Hematopoietic multipotent progenitor cell treated with erythropoietin and hydrocortisone succinate and interleukin-3 and kit ligand, for 17 days (in vitro differentiated cells): ENCODE data around the gene DCDC2.
"Not testable (repeated sequence)": the region's sequence is repeated elsewhere in the genome, so short reads cannot be mapped to it uniquely, and the experiment has no call there.

Source experiments
- DNase-seq: peaks from one replicate; pipeline ENCODE4 v3.0.0-alpha.2; 2015; ENCODE audit warnings: low spot score

DCDC2 gene

GRCh38 chr6:24257282-24257681 lies 100.6 kb downstream of the DCDC2 start:
- DNase-seq: no peak

- no peak for DNase-seq
Observed at GRCh38 chr6:24255676-24256075, 102.2 kb downstream of the DCDC2 start.

GRCh38 chr6:24253360-24253759 lies 104.5 kb downstream of the DCDC2 start:
- DNase-seq: no peak

GRCh38 chr6:24252280-24252679 lies 105.6 kb downstream of the DCDC2 start:
- no peak for DNase-seq

GRCh38 chr6:24251339-24251738 lies 106.5 kb downstream of the DCDC2 start:
- DNase-seq: no peak

GRCh38 chr6:24249926-24250325 lies 107.9 kb downstream of the DCDC2 start:
- DNase-seq: no peak

GRCh38 chr6:24245275-24245674 lies 112.6 kb downstream of the DCDC2 start:
- no peak for DNase-seq

- no peak for DNase-seq
Observed at GRCh38 chr6:24242924-24243323, 114.9 kb downstream of the DCDC2 start.

GRCh38 chr6:24241779-24242178 lies 116.1 kb downstream of the DCDC2 start:
- DNase-seq: not testable (repeated sequence)

- no peak for DNase-seq
Observed at GRCh38 chr6:24240943-24241342, 116.9 kb downstream of the DCDC2 start.

GRCh38 chr6:24240380-24240928 lies 117.4 kb downstream of the DCDC2 start:
- DNase-seq: no peak

DNA sequence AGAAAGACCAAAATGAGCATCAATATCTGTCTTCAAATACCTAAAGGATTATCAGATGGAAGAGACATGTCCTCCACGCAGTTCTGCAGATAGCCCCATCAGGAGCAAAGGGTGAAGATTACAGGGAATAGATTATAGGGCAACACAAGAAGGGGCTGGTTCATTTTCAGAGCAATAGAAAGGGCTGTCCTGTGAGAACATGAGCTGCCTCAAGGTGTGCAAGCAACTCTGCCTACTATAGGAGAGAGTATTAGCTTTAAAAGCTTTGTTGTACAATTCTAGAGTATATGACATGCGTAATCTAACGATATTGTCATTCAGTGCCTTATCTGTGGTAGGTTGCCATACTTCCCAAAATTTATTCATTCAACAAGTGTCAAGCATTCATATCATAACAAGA lies 119.2 kb downstream of the DCDC2 start:
- DNase-seq: no peak

DNA sequence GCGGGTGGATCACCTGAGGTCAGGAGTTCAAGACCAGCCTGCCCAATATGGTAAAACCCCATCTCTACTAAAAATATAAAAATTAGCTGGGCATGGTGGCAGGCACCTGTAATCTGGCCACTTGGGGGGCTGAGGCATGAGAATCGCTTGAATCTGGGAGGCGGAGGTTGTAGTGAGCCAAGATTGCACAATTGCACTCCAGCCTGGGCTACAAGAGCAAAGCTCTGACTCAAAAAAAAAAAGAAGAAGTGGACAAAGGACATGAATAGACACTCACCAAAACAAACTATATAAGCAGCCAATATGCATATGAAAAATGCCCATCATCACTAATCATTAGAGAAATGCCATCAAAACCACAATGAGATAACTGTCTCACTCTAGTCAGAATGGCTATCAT lies 121.1 kb downstream of the DCDC2 start:
- not testable (repeated sequence) for DNase-seq

GRCh38 chr6:24233813-24234442 lies 123.9 kb downstream of the DCDC2 start:
- no peak for DNase-seq

DNA sequence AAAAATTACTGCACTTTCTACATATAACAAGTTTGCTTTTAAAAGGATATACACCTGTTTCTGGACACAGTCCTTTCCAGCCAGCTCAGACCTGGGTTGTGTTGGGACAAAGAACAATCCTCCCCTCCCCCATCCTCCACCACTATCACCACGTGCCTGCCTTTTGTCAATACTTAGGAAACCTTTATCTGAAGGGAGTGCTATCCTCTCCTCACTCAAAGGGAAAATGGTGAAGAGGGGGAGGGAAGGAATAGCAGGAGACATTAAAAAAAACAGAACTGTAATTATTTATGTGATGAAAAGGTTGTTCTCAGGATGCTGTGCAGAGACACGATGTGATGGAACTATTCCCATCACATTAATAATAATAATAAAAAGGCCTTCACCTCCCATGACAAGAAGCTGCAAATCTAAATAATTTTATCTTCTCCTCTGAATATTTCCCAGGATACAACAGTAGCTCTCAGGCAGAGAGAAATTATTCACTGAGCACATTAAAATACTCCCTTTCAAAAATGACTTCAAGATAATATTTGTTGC lies 126.4 kb downstream of the DCDC2 start:
- DNase-seq: no peak

- DNase-seq: no peak
Observed at GRCh38 chr6:24229696-24230405, 128.0 kb downstream of the DCDC2 start.

- no peak for DNase-seq
Observed at GRCh38 chr6:24228681-24229255, 129.1 kb downstream of the DCDC2 start.

- DNase-seq: no peak
Observed at GRCh38 chr6:24228123-24228522, 129.7 kb downstream of the DCDC2 start.

GRCh38 chr6:24227556-24227955 lies 130.3 kb downstream of the DCDC2 start:
- no peak for DNase-seq

- no peak for DNase-seq
Observed at GRCh38 chr6:24226541-24226940, 131.3 kb downstream of the DCDC2 start.

GRCh38 chr6:24225838-24226237 lies 132.0 kb downstream of the DCDC2 start:
- no peak for DNase-seq

DNA sequence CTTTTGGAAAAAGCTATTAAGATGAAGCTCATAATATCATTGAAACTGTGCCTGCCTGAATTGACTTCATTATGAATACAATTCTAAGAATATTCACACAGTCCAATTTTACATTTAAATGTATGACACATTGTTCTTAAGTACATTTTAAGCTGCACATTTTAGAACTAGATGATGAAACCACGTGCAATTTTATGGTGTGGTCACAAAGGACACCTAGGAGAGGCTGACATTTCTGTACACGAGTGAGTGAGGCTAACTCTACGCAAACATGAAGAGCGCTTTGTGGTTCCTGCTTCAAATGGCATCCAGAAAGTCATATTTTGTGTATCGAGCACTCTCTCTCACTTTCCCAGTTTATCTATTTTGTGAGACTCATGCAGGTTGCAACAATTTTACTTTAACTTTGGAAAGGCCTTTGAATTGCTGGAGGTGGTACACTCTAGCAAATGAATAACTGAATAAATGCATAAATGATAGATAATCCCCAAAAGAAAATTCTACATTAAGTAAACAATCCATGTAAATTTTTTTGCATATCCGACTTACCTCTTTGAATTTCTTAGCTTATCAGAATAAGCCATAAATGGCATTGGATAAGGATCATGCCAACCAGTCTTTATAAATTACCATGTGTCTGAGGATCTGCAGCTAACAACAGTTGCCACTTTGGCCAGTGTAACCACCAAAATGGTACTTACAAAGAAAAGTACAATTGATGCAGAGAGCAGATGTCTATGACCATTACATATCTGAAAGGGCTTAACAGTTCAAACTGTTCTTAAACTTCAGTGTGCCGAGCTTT lies 134.5 kb downstream of the DCDC2 start:
- DNase-seq: no peak
